NCI-H1048 (cell line): Measurements from ENCODE around the gene RBM27.
"Not testable (repeated sequence)": the region's sequence is repeated elsewhere in the genome, so short reads cannot be mapped to it uniquely, and the experiment has no call there.

Experiments used
- DNase-seq: peaks from one replicate; lab custom pipeline; 2025; lab: John Stamatoyannopoulos, UW

Gene RBM27

DNA sequence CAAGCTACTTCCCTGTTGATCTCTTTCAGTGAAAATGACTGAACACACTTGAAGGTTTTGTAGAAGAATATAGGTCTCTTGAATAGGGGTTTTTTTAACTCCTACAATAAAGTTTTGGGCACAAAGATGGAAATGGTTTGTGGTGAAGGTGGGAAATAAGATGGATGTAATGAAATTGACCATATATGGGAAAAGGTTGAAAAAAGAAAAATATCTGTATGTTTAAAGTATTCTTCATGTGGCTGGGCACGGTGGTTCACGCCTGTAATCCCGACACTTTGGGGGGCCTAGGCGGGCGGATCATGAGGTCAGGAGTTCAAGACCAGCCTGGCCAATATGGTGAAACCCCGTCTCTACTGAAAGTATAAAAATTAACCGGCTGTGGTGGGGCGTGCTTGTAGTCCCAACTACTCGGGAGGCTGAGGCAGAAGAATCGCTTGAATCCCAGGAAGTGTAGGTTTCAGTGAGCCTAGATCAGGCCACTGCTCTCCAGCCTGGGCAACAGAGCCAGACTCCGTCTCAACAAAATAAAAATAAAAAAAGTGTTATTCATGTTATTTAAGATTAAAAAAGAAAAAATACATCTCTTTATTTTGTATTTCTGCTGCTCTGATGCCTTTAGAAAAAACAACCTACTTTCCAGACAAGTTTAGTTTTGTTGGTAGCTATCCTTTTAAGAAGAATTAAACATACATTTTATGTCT is 2.2 kb downstream of the RBM27 start:
- no peak for DNase-seq

DNA sequence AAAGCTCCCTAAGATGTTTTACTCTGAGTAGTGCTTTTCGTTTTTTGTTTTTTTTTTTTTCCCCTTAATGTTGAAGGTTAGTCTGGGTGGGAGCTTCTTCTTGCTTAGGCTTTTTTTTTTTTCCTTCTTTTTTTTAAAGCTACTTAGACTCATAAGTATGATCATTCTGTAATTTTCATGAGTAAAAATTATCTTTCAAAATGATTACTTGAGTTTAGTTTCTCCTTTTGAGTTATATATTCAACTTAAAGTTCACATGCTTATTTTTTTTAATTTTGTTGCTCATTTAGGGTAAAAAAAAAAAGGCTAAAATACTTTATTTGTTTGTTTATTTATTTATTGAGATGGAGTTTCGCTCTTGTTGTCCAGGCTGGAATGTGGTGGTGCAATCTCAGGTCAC is 2.9 kb downstream of the RBM27 start:
- no peak for DNase-seq

DNA sequence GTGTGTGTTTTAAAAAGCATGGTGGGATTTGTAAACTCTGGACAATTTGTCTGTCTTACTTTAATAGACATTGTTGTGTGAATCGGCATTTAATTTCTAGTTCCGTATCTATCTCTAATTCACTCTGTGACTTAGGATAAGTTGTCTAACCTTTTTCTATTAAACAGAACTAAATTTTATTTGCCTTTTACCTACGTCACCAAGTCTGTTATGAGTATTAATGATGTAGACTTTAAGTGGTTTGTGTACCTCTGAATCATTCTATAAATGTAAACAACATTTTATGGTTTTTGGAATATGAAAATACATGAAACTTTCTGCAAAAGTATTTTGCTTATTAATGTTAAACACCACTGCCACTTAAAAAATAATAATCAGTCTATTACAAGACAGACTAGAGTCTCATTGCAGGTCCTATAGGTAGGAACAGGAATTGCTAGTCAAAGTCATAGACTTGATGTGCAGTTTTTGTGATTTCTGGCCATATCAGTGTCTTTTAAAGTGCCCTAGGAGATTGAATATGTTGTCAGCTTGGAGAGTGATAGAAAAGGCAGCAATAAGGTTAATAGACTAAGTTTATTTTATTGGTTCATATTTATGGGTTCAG is 5.6 kb downstream of the RBM27 start:
- no peak for DNase-seq

DNA sequence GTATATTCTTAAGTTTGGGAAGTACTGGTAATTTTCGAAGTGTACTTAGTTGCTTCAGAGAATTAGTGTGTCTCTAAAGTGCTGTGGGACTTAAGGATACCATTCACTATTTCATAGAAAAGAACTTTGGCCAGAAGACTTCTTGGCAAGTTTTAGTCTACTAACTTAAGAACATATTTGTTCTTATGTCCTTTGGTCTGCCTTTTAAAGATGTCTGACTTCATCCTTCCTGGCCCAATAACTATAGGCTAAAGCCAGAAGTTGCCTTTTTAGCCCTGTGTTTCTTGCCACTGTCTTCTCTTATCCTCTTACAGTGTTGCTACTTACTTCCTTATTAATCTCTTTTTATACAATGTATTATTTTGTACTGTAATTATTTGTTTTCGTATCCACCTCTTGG is 6.3 kb downstream of the RBM27 start:
- no peak for DNase-seq

DNA sequence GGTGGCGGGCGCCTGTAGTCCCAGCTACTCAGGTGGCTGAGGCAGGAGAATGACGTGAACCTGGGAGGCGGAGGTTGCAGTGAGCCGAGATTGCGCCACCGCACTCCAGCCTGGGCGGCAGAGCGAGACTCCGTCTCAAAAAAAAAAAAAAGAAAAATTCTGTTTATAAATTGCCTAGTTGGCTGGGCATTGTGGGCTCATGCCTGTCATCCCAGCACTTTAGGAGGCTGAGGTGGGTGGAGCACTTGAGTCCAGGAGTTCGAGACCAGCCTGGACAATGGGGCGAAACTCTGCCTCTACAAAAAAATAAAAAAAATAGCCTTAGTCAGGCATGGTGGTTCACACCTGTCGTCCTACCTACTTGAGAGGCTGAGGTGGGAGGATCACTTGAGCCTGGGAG is 7.4 kb downstream of the RBM27 start:
- not testable (repeated sequence) for DNase-seq

DNA sequence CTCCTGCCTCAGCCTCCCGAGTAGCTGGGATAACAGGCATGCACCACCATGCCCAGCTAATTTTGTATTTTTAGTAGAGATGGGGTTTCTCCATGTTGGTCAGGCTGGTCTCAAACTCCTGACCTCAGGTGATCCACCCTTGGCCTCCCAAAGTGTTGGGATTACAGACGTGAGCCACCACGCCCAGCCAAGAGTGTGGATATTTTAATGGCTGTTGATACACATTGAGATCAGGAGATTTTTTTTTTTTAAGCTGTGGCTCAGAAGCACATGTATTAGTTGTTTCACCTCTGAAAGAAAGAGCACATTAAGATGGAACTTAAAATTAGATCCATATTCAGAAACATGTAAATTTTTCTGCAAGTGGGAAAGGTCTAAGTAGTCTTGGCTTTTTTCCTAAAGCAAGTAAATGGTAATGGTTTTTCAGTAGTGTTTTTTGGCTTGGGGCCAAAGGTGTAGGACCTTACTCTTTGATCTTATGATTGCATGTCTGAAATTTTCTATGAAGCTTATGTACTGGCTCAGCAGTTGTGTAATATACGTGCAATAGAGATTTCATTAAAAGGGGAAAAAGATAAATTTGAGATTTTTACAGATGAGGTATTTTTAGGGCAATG is 9.9 kb downstream of the RBM27 start:
- no peak for DNase-seq

DNA sequence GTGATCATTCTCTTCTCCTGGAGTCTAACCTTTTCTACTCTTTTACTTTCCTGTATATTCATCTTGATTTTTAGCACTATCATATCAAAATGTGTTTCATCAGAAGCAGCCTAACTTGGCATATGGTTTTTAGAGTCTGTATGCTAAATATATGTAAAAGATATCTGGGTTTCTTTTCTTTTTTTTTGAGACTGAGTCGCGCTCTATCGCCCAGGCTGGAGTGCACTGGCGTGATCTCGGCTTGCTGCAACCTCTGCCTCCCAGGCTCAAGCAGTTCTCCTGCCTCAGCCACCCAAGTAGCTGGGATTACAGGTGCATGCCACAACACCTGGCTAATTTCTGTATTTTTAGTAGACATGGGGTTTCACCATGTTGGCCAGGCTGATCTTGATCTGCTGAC is 11.5 kb downstream of the RBM27 start:
- not testable (repeated sequence) for DNase-seq

DNA sequence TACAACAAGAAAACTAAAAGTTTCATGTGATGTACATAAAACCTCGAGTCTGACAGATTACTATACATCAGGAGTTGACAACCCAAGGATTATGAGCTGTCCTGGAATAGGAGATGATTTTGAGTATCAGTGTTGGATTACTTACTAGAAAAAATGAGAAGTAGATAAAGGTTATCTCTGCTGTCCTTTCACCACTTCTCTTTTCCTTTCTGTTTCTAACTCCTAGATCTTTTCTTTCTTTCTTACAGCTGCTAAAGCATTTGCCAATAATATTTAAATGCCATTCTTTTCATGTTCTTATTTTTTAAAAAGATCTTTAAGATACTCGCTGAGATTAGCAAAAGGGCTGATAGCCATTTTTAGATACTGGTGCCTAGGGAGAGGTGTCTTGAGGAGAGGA is 14.8 kb downstream of the RBM27 start:
- no peak for DNase-seq

DNA sequence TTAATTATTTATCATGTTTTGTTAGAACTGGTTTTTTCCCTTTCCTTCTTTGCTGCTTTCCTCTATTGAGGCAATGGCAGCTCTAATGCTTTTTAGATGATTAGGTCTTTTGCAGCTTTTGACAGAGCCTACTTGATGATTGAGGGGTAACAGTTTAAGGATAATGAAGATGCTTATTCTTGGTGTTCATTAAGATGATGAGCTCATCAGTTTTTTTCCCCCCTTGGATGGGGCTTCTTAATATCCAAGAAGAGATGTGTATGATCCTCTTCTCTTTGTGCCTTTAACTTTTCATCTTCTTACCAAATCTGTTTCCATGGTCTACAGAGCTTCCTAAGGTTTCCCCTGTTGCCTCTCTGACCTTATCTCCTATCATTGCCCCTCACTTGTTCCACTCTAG is 15.8 kb downstream of the RBM27 start:
- DNase-seq: no peak

DNA sequence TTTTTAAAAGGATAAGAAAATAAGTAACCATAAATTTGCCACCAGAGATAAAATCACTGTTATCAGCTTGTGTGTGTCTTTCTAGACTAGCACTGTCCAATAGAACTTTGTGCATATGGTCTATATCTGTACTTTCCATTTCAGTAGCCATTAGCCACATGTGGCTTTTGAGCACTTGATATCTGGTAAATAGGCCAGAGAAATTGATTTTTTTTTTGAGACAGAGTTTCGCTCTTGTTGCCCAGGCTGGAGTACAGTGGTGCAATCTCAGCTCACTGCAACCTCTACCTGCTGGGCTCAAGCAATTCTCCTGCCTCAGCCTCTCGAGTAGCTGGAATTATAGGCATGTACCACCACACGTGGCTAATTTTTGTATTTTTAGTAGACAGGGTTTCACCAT is 17.8 kb downstream of the RBM27 start:
- no peak for DNase-seq

DNA sequence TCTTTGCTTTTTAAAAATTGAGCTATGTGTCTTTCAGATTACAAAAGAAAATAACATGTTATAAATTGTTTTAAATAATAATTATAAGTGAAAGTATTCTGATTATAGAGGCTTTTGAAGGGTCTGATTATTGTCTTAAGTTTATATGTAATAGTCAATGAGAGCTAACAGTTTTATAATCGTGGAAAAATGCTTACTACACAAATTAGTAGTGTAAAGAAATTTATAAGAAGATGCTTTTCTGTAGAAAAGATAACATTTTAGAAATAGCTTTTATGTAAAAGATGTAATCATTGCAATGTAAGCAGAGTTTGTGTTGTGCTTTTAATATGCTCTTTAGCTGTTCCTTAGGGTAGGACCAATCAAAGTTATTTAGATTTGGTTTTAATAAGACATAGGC is 18.6 kb downstream of the RBM27 start:
- no peak for DNase-seq

DNA sequence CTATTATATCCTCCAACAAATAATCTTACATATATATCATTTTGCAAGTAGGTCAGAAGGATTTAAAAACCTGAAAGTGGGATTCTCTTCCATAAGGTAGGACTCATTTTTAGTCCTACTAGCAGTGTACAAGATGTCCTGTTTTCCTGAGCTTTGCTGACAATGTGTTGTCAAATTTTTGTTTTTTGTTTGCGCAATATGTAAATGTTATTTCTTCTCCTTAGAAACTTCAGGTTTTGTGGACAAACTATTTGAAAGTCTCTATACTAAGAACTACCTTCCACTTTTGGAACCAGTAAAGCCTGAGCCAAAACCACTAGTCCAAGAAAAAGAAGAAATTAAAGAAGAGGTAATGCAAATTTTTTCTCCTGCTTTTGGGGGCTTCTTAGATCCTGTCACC is 19.8 kb downstream of the RBM27 start:
- no peak for DNase-seq

DNA sequence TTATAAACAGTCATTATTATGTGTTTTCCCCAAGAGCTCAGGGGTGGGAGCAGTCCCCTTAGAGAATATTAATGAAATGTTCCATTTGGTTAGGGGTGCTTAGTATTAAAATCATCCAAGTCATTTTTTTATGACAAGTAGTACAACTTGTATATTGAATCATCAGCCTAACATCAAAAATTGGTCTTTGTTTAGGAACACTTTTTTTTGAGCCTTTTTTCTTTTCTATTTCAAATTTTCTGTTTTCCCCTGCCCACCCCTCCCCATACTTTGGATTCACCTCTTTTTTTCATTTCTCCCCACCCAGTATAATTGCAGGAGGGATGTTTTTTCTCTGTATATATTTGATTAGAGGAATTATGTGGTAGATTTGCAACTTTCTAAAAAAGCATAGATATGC is 25.8 kb downstream of the RBM27 start:
- no peak for DNase-seq

DNA sequence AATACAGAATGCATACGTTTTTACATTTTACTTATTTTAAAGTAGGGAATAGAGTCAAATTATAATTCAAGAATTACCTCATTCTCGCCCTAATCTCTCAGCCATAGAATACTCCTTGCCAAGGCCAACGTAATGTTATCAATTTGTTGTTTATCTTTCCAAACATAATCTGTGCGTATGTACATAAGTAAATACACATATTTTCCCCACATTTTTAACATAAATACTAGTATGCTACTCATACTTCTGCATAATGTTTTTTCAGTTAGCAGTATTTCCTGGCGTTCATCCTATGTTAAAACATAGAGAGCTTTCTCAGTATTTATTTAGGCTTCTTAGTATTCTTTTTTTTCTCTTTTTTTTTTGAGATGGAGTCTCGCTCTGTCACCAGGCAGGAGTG is 28.8 kb downstream of the RBM27 start:
- DNase-seq: no peak

DNA sequence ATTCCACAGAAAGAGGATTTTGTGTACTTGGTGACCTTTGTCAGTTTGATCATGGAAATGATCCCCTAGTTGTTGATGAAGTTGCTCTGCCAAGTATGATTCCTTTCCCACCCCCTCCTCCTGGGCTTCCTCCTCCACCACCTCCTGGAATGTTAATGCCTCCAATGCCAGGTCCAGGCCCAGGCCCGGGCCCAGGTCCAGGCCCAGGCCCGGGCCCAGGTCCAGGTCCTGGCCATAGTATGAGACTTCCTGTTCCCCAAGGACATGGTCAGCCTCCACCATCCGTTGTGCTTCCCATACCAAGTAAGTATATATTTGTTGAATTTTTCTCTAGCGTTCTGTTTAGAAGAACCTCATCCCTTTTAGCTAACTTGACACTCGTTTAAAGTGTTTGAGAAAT is 30.0 kb downstream of the RBM27 start:
- DNase-seq: no peak

DNA sequence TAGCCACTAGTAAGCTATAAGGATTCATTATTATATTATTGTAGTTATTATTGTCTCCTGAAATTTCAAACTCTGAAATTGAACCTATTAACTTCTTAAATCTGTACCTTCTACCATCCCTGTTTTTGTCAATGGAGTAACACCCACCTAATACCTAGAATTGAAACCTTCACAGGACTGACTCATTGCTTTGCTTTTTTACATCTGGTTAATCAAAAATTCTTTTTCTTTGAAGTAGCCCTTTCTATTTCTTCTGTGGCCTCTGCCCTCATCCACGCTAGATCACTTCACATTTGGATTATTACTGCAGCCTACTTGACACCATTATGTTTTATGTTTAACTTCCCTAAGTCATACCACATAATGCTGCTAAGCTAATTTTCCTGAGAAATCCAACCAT is 35.6 kb downstream of the RBM27 start:
- no peak for DNase-seq

DNA sequence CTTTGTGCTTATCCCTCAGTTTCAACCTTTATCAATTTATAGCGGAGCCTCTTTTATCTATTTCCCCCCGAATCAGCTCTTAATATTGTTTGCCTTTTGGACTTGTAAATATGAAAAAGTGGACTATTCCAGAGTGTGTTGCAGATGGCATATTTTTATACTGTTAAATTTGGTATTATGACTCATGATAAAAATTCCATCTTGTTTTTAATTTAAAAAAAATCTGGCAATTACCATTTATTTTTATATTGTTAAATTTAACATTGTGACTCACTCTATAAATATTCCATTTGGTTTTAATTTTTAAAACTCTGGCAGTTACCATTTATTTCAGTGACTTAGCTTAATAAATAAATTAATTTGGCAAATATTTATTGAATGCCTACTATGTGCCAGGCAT is 37.5 kb downstream of the RBM27 start:
- no peak for DNase-seq

DNA sequence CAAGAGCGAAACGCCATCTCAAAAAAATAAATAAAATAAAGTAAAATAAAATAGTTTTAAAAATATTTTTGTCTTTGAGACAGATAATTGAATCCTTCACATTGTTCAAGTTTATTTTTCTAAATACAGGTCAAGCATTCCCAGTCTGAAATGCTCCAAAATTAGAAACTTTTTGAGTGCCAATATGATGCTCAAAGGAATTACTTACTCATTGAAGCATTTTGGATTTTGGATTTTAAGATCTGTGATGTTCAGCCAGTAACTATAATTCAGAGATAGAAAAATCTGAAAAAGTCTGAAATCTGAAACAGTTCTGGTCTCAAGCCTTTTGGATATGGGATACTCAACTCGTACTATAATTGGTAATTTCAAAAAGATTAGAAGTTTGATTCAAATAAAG is 39.8 kb downstream of the RBM27 start:
- DNase-seq: no peak

DNA sequence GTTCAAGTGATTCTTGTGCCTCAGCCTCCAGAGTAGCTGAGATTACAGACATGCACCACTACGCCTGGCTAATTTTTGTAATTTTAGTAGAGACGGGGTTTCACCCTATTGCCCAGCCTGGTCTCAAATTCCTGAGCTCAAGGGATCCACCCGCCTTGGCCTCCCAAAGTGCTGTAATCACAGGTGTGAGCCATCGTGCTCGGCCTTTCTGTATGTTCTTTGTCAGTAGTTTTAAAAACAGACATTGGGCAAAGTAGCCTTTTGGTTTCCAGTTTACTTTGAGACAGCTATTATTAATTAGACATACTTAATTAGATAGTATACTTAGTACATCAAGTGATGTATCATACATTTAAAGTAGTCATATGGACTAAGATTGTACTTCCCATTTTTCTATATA is 45.2 kb downstream of the RBM27 start:
- no peak for DNase-seq

DNA sequence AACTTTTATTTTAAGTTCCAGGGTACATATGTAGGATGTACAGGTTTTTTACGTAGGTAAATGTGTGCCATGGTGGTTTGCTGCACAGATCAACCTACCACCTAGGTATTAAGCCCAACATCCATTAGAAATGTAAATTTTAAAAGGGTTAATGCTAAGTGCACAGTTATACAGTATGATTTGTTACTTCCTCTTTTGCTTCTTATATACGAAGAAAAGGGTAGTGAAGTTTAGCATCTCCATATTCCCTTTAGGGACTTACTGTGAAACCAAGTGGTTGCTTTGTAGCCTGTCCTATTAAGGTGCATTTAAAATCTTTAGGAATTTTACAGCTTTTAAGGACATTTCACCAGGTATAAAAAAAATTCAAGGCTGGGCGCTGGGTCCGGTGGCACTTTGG is 46.4 kb downstream of the RBM27 start:
- DNase-seq: no peak
